H7 (cell line): ENCODE measurements around the gene TM2D3. TPM values are rescaled to one million over a fixed set of nuclear protein-coding genes. Genes with fewer than 3 reads are reported as not detected.

Experiments
- total RNA-seq: library from RNA; depleted of rRNA; stranded (reverse); fragments of >200 nt; shearing (Covaris generic); gene quantifications from 2 replicates; pipeline ENCODE4 v1.2.3, GENCODE V29; 2014; rRNA removed

Gene TM2D3
- total RNA-seq, 1 experiment from 2014 or later, result 41.6 TPM

Other genes with a start within 250 kb of the TM2D3 start
- gene PCSK6, start 162.7 kb downstream of the TM2D3 start, total RNA-seq, result 3.9 and 4.7 TPM in 2 replicates
- 6.2 and 8.0 TPM in 2 replicates for gene TARS3, start 72.1 kb upstream of the TM2D3 start, total RNA-seq
- not detected in 2 replicates for gene OR4F6, start 151.1 kb upstream of the TM2D3 start, total RNA-seq
- not detected in 2 replicates for gene OR4F15, start 159.8 kb upstream of the TM2D3 start, total RNA-seq